KG1 (cell line): ENCODE results near the gene TIGD6.
"Not testable (repeated sequence)": the region's sequence is repeated elsewhere in the genome, so short reads cannot be mapped to it uniquely, and the experiment has no call there.

Experiments used
- DNase-seq: peaks from one replicate; lab custom pipeline; 2025; lab: John Stamatoyannopoulos, UW

TIGD6 gene

GRCh38 chr5:150000256-150000989 is at the start of gene TIGD6, which contains the start of gene HMGXB3:
Gene TIGD6 (minus strand): TSS chr5:150000654. CDS start chr5:149996348, 4,306 bp downstream.
Gene HMGXB3 (plus strand): TSS chr5:150000739. CDS start chr5:150004853, 4,114 bp downstream.
- peak; percentile 25 for DNase-seq

DNA sequence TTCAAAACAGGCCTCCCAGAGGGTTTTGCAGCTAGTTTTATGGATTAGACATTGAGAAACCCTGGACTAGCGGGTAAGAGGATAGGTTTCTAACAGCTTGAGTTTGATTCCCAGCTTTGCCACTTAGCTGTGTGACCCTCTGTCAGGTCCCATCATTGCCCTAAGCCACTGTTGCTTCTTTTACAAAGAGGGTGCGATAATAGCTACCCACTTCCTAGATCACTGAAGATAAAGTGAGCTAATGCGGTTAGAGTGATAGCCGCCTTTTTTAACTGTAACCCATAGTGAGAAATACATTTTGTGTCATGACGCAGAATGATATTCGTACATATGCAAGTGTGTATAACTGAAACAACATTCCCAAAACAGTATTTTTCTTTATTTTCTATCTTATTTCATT is 45.6 kb upstream of the TIGD6 start:
- no peak for DNase-seq

- no peak for DNase-seq
Measured at GRCh38 chr5:150045549-150045948, 45.1 kb upstream of the TIGD6 start.

GRCh38 chr5:150044712-150045111 is 44.3 kb upstream of the TIGD6 start:
- no peak for DNase-seq

DNA sequence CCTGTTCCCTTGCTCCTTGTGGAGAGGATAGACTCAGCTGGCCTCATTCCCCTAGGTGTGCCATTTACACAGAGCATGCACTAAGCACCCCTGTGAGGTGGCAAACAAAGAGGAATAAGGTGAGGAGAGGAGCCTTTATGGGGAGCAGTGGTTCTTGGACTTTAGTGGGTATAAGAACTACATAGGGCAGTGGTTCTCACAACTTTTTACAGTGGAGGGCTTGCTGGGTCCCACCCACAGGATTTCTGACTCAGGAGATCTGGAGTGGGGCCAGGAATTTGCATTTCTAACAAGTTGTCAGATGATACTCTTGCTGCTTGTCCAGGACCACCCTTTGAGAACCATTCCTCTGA is 43.9 kb upstream of the TIGD6 start:
- DNase-seq: no peak

DNA sequence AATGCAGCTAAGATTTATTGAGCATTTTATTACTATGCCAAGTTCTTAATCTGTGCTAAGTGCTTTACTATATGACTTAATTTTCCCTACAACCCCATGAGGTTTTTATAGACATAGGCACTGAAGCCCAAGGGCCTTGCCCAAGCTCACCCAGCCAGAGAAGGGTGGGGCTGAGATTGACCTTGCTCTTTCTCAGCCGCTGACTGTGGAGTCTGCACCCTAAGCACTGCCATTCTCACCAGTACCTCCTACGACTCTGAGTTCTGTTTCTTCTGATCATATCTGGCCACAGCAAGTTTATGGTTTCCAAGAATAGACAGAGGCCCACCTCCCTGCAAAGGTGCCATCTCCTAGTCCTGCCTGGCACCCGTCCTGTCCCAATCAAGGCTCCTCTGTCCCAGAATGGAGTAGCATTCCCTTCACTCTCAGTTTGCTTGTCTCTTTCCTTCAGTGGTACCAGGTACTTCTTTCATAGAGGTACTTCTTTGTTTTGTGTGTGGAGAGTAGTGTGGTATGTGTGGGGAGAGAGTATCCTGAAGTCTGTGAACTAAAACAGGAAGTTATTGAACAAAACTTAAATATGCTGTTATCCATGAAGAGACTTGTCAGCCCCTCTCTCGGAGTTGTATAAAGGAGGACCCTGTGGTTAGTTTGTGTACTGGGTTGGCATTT is 43.3 kb upstream of the TIGD6 start:
- DNase-seq: no peak

DNA sequence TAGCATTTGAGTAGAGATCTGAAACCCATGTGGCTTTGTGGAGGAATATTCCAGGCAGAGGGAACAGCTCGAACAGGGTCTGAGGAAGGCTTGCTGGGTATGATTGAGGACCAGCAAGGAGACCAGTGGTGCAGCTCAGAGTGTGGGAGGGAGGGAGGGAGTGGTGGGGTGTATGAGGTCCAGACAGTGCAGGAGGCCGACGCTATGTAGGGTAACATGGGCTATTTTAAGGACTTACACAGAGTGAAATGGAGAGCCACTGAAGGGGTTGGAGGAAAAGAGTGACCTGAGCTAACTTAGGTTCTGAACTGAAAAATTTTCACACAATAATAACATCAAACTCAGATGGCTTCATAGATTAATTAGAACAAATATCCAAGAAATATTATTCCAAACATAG is 42.0 kb upstream of the TIGD6 start:
- no peak for DNase-seq

DNA sequence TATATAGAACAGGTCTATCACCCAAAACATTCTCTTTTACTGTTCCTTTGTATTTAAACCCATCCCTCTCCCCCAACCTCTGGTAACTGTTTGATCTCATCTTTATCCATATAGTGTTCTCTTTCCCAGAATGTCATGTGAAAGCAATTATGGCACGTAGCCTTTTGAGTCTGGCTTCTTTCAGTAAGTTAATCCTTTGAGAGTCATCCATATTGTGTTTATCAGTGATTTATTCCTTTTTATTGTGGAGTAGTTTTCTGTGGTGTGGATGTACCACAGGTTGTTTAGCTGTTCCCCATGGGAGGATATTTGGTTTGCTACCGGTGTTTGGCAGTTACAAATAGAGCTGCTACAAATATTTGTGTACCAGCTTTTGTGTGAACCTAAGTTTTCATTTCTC is 38.1 kb upstream of the TIGD6 start:
- no peak for DNase-seq

DNA sequence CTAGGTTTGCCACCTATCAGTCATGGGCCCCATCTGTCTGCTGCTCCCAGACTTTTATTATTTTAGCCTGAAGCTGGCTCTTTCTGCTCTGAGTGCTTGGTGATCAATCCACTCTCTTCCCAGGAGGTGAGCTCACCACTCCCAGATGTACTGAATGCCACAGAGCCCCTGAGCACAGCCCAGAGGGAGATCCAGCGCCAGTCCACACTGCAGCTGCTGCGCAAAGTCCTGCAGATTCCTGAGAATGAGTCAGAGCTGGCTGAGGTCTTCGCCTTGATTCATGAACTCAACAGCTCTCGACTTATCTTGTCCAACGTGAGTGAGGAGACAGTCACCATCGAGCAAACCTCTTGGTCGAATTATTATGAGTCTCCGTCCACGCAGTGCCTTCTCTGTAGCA is 36.1 kb upstream of the TIGD6 start:
- no peak for DNase-seq

GRCh38 chr5:150035139-150035895 is 34.9 kb upstream of the TIGD6 start:
- no peak for DNase-seq

- DNase-seq: no peak
Measured at GRCh38 chr5:150034662-150035061, 34.2 kb upstream of the TIGD6 start.

- no peak for DNase-seq
Measured at GRCh38 chr5:150033334-150033733, 32.9 kb upstream of the TIGD6 start.

DNA sequence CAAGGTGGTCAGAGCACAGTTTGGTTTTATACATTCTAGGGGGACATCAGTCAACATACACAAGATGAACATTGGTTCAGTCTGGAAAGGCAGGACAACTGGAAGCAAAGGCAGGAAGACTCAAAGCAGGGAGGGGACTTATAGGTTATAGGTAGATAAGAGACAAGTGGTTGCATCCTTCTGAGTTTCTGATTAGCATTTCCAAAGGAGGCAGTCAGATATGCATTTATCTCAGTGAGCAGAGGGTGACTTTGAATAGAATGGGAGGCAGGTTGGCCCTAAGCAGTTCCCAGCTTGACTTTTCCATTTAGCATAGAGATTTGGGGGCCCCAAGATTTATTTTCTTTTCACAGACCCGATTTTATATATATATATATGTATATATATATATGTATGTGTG is 27.6 kb upstream of the TIGD6 start:
- DNase-seq: not testable (repeated sequence)

GRCh38 chr5:150026682-150027172 is 26.3 kb upstream of the TIGD6 start:
- no peak for DNase-seq

- no peak for DNase-seq
Measured at GRCh38 chr5:150024346-150024984, 24.0 kb upstream of the TIGD6 start.

DNA sequence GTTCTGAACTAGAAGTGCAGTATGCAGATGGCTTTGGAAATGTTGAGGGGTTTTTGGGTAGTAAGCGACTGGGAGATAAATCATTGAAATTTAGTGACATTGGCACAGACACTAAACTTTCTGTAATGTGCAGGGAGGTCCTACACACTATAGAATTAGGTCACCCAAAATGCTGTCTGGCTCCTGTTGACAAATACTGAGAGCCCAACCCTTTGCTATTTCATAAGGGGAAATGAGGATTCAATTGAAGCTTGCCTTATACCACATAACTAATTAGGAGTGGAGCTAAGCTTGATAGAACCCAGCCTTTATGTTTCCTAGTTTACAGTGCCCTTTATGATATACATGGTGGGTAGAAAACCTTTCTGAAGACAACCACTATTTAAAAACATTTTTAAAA is 22.7 kb upstream of the TIGD6 start:
- no peak for DNase-seq

DNA sequence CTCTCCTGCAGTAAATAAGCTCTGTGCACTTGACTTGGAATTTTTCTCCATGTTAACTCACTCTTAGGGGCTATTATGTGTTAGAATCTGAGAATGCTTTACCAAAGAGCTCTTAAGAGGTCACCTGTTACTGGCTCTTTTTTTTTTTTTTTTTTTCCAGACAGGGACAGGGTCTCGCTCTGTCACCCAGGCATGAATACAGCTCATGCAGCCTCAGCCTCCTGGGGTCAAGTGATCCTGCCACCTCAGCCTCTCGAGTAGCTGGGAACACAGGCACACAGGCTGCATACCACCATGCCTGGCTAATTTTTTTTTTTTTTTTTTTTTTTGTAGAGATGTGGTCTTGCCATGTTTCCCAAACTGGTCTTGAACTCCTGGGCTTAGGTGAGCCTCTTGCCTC is 22.2 kb upstream of the TIGD6 start:
- DNase-seq: no peak

- no peak for DNase-seq
Measured at GRCh38 chr5:150022158-150022531, 21.7 kb upstream of the TIGD6 start.

DNA sequence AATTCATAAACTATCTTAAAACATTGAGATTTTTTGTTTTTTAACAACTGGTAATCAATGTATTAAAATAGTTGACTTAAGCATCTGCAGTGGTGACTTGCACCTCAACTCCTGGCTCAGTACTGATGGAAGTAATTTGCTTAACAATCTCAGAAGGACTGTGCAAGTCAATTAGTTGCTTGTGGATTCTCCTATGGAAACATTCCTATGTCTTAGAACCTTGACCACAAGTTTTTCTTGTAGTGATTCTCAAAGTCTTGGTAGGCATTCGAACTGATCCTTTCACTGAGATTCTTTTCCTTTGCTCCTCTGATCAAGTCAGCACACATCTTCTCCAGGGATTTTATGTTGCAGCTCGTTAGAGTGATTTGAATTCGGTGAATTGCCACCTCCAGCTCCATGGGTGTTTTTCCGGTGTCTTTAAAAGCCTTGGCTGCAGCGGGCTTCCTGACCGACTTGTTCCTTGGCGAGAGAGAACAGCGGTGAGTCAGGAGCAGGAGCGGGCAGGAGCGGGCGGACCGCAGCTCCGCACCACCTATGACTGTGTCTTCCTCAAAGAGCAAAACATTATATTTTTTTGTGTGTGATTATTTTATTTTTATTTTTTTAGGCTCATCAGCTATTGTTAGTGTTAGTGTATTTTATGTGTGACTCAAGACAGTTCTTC is 21.2 kb upstream of the TIGD6 start:
- DNase-seq: no peak

GRCh38 chr5:150020249-150020648 is 19.8 kb upstream of the TIGD6 start:
- no peak for DNase-seq

- no peak for DNase-seq
Measured at GRCh38 chr5:150017226-150018005, 17.0 kb upstream of the TIGD6 start.
